AG20443 (cell line): ENCODE results near the gene SCYL3.
"Not testable (repeated sequence)": the region's sequence is repeated elsewhere in the genome, so short reads cannot be mapped to it uniquely, and the experiment has no call there.

Experiments used
- DNase-seq: peaks from one replicate; pipeline ENCODE4 v3.0.0; 2012; ENCODE audit warnings: low spot score, mixed read lengths

SCYL3 gene

DNA sequence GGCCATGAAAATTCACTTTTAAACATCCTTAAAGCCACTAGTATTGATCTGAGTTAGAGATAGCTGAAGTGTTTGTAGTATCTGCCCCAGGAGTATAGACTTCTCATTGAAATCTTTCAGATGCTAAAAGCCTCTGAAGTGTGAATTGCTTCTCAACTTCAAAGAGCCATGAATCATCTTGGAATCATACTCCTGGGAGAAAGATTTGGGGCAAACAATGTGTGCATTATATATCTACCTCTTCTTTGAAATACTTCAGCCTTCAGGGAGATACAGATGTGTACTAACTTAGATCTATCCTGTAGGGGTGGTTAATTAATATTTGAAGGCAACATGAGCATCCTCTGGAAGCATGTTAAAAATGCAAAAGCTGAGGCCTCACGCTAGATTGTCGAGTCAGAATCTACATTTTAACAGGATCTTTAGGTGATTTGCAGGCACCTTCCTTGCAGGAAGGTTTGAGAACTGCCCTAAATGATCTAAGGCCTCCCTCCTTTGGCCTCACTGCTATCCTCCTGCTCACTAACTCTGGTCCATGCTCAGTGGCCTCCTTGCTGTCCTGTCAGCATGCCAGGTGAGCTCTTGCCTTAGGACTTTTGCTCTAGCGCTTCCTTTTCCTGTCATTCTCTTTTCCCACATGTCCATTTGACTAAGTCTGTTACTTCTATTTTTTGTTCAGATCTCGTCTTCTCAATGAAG lies 6.0 kb upstream of the SCYL3 start:
- DNase-seq = no peak

DNA sequence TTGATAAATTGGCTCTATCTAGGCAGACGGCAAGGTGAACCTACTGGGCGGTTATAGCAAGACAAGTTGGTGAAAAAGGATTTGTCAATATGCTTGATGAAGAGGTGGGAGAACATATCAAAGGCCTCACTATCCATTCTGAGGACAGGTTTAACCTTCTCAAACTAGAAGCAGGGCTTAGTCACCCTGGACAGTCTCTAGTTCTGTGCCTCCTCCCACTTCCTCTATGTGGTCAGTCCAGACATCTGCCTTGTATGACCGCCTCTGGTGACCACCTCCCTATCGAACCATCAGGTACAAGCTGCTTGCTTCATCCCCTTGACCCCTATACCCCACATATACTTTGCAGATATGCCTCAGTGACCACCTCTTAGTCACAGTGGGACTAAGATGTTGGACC lies 2.3 kb upstream of the SCYL3 start:
- DNase-seq = no peak

DNA sequence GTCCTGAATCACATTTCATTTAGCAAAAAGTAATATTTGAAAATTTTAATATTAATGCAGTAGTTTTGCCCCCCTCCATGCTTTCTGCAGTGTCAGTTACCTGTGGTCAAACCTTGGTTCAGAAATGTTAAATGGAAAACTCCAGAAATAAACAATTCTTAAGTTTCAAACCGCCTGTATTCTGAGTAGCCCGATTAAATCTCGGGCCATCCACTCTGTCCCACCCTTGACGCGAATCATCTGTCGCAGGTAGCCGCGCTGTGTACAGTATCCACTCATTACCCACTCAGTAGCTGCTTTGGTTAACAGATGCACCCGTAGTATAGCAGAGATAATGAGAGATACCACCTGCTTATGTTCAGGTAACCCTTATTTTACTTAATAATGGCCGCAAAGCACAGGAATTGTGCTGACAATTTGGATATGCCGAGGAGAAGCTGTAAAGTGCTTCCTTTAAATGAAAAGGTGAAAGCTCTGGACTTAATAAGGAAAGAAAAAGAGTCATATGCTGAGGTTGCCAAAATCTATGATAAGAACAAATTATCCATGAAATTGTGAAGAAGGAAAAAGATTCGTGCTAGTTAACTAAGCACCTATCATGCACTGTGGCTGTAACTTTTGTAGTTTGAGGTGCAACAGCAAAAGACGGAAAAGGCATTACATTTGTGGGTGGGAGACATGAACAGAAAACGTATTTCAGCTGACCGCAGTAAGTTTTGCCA lies 889 bp upstream of the SCYL3 start:
- DNase-seq = no peak

DNA sequence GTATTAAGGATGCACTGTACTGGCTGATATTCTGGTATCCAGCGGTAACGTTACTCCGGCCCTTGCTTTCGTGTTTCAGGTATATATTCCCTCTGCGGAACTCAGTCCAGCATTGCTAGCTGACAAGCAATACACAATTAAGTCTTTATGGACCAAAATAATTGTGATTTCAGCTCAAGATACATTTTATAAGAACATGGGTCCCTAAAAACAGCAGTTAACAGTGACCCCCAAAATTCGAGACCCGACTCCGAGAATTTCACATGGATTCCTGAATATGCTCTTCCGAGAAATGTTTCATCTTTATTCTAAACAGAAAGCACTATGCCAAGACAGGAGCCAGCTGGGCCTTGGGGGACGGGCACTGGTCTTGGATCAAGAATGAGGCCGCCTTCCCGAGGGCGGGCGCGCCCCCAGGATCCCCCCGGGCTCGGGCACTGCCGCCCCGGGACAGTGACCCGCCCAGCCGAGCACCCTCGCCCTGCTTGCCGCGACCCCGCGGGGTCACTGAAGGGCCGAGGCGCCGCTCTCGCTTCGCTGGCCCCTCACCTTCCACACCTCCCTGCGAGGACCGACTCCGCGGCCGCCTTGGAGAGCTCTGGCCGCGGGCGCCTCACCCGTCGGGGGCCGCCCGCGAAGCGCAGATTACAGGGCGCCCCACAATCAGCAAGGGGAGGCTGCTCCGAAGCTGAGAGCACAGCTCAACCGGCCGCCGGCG lies 610 bp downstream of the SCYL3 start:
- DNase-seq = peak; percentile 59

DNA sequence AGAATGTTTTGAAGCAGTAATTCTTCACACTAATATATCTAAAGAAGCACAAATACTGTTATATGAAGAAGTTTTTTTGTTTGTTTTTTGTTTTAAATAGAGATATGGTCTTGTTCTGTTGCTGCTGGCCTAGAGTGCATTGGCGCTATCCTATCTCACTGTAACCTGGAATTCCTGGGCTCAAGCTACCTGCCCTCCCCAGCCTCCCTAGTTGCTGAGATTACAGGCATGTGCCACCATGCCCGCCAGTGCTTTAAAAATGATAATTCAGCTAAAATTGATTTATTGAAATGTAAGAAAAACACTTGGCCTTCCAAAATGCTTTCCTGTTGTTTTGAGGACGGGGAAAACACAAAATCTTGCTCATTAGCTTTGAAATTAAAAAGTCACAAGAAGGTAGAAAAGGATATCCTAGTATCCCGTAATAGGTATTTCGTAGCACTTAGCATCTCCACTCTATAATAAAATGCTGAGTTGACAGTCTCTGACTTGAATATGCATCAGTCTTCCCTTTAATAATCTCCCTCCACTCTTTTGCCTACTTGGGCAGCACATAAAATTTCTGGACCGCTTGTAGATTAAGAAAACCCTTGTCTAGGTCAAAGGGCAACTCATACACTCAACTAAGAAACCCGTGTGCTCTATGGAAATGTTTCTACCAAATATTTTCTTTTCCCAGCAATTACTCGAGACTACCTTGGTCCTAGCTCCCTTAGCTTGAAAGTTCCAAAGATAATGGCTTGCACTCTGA lies 1.3 kb downstream of the SCYL3 start:
- DNase-seq = no peak

DNA sequence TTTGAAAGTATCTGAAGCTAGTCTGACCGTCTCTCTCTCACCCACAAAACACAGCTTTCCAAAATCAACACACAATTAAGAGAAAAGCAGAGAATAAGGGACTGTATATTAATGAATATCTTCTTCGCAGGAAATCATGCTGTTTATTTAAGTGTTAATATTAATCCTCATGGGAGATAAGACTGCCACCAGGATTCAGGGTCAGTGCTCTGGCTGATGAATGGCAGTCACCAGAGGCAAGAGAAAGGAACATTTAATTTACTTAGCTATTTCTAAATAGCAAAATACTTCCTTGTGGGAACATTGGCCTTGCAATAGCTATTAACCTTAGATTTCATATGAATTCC lies 2.2 kb downstream of the SCYL3 start:
- DNase-seq = no peak

DNA sequence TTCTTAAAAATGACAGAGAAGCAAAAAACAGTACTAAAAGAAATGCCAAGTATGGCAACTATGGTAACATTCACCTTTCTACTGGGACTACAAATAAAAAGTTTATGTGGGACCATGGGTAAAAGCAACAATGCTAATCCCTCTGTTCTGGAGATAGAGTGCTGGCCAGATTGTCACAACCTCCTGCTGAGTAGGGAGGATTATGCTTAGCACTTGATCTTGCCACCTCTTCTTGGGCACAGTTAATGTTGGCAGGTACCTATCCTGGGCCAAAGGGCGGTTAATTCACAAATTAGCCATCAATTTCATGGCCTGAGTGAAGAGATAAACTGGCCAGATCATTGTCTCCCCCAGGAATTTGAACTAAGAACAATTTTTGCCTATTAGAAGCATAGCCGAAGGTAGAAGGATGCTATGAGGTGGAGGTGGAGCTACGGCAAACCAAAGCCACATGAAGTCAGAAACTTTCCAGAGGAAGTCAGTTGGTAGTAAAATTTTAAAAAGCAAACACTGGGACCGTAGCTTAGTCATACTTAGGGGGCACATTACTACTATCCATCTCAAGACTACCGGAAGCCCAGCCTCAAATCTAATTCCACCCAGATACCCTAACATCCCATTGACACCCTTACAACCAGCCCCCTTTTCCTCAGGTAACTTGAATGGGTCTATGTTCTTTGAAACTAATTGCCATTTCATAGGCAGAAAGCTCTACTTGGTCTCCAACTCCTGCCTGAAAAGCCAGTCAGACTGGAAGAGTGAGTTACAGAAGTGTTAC lies 2.7 kb downstream of the SCYL3 start:
- no peak for DNase-seq

DNA sequence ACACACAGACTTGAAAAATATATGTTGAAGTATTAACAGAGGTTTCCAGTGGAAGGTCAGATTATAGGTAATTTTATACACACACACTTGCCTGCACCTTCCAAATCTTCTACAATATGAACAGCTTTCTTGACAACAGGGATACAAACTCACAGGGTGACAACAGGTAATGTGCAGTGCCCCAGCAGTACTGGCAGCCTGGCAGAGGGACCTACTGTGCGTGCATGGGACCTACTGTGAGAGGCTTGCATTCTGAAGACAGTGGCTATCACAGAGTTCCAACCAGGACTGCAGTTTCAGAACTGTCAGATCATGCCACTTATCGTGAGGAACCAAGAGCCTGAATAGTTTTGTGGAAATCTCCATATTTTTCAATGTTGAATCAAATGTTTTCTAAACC lies 3.8 kb downstream of the SCYL3 start:
- no peak for DNase-seq

DNA sequence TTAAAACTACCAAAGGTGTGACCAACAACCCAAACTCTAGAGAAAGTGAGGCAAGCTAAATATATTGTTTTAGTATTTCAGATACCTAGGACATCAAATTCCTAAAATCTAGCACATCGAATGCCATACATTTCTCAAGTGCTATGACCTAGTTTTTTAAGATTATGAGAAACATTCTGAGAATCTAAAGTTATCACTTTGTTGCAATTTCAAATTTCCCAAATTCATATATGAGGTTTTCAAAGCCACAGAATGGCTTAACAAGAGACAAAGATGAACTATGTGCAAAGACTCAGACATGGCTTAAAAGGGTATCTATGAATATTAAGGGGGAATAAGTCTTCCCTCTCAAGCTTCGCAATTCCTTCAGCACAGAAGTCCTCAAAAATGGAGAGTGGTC lies 6.8 kb downstream of the SCYL3 start:
- DNase-seq = no peak

DNA sequence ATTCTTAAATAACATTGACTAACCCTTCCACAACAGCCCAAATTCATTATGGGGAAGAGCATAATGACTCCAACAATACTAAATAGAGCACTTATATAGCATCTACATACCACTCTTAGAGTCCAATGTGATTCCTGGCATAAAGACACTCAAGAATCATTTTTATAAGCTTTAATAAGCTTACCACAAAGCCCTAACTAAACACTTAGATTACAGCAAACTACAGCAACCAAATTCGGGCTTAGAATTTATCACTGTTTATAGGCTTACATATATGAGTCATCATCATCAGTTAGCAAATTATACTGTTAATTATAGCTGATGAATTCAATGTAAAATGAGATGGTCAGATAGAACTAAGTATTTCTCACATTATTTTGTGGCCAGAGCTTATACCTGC lies 7.3 kb downstream of the SCYL3 start:
- no peak for DNase-seq

DNA sequence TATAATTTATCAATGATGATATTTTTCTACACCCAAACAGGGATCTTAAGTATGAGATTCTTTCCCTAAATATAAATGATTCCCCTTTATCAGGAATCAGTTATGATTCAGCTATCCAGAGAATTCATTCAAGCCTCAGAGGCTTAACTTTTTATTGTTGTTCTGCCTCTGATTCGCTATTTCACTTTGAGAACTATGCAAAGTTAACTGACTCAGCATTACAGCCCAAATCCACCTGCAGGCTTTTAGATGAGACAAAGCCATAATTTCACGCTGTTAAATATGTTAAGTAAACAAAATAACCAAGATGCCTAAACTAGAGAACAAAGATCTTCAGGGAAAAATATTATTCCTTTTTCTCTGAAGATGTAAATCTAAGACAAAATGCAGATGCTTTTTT lies 8.5 kb downstream of the SCYL3 start:
- DNase-seq = no peak

DNA sequence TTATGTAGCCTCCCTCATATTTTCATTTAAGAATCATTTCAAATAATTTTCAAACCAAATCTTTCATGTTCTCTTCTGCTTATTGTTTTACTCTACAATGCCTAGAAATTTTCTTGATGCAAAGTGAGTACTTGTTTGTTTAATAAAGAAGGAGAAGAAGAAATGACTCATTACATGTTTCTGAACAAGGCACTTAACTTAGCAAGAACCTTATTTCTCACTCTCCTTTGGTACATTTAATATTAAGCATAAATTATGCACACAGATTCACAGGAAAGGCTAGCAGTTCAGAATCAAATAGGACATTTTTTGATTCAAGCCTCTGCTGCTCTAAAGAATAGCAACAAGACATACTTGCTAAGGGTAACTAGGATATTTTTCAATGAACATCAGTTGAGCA lies 9.1 kb downstream of the SCYL3 start:
- DNase-seq = no peak

DNA sequence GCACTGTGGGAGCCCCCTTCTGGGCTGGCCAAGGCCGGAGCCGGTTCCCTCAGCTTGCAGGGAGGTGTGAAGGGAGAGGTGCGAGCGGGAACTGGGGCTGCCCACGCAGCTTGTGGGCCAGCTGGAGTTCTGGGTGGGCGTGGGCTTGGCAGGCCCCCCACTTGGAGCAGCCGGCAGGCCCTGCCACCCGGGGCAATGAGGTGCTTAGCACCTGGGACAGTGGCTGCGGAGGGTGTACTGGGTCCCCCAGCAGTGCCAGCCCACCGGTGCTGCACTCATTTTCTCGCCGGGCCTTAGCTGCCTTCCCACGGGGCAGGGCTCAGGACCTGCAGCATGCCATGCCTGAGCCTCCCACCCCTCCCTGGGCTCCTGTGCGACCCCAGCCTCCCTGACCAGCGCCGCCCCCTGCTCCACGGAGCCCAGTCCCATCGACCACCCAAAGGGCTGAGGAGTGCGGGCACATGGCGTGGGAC lies 11.6 kb downstream of the SCYL3 start:
- no peak for DNase-seq

DNA sequence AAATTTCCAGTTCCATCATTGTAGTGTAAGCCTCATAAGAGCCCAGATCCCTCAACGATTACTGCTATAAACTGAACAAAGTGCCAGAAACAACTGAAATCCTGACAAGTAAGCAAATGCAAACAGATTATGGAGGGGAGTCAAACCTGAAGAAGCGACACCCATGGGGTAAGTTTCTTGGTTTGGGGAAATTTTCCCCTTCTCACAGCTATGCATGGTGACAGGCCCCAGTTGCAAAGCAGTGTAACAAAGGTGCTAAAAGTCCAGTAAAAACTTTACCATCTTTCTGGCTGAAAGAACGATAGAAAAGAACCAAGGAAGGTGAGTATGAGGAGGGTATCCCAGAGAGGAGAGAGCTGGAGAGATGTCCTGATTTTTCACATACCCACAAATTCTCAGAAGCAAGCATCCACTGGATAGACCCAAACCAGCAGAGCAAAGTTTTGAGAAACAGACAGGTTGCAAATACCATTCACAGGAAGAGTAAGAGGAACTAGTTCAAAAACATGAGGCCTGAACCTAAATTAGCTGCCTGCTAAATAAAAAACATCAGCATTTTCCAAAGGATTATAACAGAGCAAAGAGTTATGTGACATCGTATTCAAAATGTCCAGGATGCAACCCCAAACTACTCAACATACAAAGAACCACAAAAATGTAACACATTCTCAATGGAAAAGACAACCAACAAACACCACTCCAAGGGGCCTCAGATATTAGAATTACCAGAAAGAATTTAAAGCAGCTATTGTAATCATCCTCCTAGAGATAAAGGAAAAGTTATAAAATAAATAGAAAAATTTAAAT lies 14.5 kb downstream of the SCYL3 start:
- DNase-seq = no peak

DNA sequence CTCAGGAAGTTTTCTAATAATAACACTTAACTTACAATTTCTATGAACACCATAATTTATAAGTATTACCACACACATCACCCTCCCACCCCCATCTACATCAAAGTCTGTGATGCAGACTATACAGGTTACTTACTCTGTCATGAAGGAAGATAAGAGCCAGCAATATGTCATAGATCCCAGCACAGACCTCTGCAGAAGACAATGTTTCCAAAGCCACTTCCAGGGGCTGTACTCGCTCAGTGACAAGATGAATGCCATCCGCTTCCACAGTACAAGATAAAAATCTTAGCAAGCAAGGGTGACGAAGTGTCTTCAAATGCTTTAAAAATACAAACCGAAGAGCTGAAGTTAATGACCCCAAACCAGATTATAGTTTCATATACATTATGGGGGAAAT lies 15.2 kb downstream of the SCYL3 start:
- DNase-seq = no peak

DNA sequence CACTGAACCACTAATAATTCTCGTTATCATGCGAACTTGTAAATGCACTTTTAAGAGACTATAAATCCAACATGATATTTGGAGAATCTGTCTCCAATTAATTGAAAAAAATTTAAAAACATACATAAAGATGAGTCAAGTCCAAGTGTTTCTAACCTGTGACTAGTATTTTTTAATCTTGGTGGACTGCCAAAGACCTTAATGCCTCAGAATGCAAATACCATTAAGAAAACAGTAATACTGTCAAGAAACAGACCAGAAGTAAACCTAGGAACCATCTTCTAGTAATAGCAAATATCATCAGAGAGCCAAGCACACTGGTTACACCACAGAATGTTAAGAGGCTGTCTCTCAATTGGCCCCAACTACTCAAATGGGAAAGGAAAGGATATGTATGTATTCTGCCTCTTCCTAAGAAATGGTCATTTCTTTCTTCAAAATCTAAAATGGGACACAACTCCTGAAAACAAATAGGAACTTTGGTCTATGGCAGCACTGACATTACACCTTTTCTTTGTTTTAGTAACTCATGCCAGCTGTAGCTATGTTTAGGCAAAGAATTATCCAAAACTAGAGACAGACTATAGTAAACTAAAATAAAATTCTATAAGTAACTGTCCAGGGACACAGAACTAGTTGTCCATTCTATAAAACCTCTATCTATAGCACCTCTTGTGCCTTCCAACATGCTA lies 15.8 kb downstream of the SCYL3 start:
- no peak for DNase-seq

DNA sequence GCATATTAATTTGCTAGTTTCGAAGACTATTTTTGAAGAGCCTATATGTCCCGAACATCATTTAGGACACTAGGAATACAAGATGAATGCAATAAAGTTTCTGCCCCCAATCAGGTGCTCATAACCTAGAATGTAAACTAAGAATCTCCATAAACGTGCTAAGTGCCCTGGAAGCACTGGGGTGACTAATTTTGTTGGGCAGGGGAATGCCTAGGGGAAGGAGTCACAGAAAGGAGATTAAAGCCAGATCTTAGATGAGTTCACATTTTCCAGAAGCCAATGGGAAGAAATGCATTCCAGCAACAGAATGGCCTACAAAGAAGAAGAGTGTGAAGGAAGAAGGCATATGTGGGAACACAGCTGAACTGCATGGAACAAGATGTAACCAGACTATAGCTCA lies 19.5 kb downstream of the SCYL3 start:
- peak; percentile 79 for DNase-seq

DNA sequence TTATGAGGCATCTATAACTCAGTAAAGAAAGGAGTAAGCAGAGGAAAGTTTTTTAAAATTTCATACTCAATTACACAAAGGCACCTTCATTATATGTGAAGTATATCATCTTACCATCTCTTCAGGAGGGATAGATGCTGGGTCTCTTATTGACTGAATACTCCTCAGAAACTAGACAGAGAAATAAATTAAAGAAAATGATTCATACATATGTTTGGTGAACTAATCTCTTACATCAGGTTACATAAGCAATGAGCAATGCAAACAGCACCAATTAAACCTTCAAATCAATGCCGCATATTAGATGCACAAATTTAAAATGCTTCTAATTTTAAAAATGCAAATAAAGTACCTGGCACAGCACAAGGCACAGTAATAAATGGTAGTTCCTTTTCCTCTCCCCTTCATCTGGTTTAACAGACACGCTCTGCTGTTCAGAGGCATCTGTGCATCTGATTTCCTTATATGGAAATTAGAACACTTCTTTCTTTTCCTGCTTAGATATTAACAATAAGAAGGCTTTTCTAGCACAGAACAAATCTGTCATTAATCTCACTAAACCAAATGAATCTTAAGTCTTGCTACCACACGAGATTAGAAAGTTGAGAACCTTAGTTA lies 20.0 kb downstream of the SCYL3 start:
- DNase-seq = no peak

DNA sequence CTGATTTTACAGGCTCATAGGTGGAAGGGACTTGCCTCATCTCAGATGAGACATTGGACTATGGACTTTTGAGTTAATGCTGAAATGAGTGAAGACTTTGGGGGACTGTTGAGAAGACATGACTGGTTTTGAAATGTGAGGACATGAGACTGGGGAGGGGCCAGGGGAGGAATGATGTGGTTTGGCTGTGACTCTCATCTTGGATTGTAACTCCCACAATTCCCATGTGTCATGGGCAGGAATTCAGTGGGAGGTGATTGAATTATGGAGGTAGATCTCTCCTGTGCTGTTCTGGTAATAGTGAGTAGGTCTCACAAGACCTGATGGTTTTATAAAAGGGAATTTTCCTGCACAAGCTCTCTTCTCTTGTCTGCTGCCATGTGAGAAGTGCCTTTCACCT lies 20.8 kb downstream of the SCYL3 start:
- no peak for DNase-seq

DNA sequence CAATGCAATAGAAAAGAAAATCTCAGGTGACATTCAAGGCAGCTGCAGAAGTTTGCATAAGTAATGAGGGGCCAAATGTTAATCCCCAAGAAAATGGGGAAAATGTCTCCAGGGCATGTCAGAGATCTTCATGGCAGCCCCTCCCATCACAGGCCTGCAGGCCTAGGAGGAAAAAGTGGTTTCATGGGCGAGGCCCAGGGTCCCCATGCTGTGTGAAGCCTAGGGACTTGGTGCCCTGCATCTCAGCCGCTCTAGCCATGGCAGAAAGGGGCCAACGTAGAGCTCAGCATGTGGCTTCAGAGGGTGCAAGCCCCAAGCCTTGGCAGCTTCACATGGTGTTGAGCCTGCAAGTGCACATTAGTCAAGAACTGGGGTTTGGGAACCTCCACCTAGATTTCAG lies 21.7 kb downstream of the SCYL3 start:
- not testable (repeated sequence) for DNase-seq
